Neutrophil (primary cell): ENCODE data around the gene ST3GAL5.
"Not testable (repeated sequence)": the region's sequence is repeated elsewhere in the genome, so short reads cannot be mapped to it uniquely, and the experiment has no call there.

Experiments used
- H3K27ac ChIP-seq: fragments of 200-600 bp; sonication (generic); 2 replicates; pipeline ENCODE4 v1.5.1; 2016; ENCODE audit warnings: mild to moderate bottlenecking, moderate library complexity
- H3K27me3 ChIP-seq: fragments of 200-600 bp; sonication (generic); 2 replicates; pipeline ENCODE4 v1.6.0; 2016; ENCODE audit warnings: mild to moderate bottlenecking
- H3K36me3 ChIP-seq: fragments of 200-600 bp; sonication (generic); 2 replicates; pipeline ENCODE4 v1.5.1; 2017
- H3K4me1 ChIP-seq, 2 experiments: fragments of 200-600 bp in 1 of 2; sonication (generic) in 1 of 2; 1 replicate in 1 of 2; 2 replicates in 1 of 2; pipeline versions ENCODE4 v1.5.1 to v1.6.1; 2013 to 2016; ENCODE audit warnings: low read depth in 1 of 2, low read length in 1 of 2, mild to moderate bottlenecking in 1 of 2, moderate library complexity in 1 of 2; ENCODE audit not compliant: control insufficient read depth in 1 of 2, insufficient read depth in 1 of 2
- H3K4me3 ChIP-seq, 2 experiments: fragments of 200-600 bp in 1 of 2; sonication (generic) in 1 of 2; 1 replicate in 1 of 2; 2 replicates in 1 of 2; pipeline ENCODE4 v1.5.1; 2013 to 2016; ENCODE audit warnings: low read depth in 1 of 2, low read length in 1 of 2, mild to moderate bottlenecking in 1 of 2, moderate library complexity in 1 of 2
- H3K9me3 ChIP-seq: fragments of 200-600 bp; sonication (generic); 2 replicates; pipeline ENCODE4 v1.5.1; 2016
- TF ChIP-seq, protein P1 (sequence below): fragments of 200-600 bp; sonication (generic); IDR thresholded peaks from 2 replicates; pipeline ENCODE4 v1.5.1; 2016; ENCODE audit warnings: antibody characterized with exemption

Gene ST3GAL5

DNA sequence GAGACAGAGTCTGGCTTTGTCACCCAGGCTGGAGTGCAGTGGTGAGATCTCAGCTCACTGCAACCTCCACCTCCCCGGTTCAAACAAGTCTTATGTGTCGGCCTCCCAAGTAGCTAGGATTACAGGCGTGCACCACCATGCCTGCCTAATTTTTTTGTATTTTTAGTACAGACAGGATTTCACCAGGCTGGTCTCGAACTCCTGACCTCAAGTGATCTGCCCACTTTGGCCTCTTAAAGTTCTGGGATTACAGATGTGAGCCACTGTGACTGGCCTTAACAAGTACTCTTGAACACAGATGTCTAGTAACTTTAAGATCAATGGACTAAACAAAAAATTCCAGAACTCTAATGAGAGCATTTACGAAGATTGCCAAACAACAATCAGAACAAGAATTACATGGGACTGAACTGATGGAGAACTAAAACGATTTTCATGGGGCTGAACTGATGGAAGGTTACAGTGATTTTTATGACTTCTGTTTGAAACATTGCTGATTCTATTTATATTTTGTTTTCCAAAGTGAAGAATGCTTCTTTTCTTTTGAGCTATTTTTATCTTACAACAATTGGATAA lies 46.5 kb upstream of the ST3GAL5 start:
- no peak overlapping the region for H3K27ac ChIP-seq

GRCh38 chr2:85933753-85934594 lies 45.2 kb upstream of the ST3GAL5 start:
- H3K4me1 ChIP-seq, result no peaks in the 10 kb centered on the region
- no peaks in the 10 kb centered on the region for H3K9me3 ChIP-seq
- H3K27me3 ChIP-seq, result peaks cover 18% of the 10 kb centered on the region
- H3K4me3 ChIP-seq, result no peak overlapping the region
- H3K27ac ChIP-seq, result no peak overlapping the region
- TF ChIP-seq, protein P1, sequence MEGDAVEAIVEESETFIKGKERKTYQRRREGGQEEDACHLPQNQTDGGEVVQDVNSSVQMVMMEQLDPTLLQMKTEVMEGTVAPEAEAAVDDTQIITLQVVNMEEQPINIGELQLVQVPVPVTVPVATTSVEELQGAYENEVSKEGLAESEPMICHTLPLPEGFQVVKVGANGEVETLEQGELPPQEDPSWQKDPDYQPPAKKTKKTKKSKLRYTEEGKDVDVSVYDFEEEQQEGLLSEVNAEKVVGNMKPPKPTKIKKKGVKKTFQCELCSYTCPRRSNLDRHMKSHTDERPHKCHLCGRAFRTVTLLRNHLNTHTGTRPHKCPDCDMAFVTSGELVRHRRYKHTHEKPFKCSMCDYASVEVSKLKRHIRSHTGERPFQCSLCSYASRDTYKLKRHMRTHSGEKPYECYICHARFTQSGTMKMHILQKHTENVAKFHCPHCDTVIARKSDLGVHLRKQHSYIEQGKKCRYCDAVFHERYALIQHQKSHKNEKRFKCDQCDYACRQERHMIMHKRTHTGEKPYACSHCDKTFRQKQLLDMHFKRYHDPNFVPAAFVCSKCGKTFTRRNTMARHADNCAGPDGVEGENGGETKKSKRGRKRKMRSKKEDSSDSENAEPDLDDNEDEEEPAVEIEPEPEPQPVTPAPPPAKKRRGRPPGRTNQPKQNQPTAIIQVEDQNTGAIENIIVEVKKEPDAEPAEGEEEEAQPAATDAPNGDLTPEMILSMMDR, result no peak
- no peaks in the 10 kb centered on the region for H3K36me3 ChIP-seq

More for the DNA sequence above, 46.5 kb upstream of the ST3GAL5 start:
- H3K9me3 ChIP-seq, result no peaks in the 10 kb centered on the region
- no peaks in the 10 kb centered on the region for H3K4me1 ChIP-seq
- TF ChIP-seq, protein P1, result no peak
- no peaks in the 10 kb centered on the region for H3K36me3 ChIP-seq
- H3K27me3 ChIP-seq, result peaks cover 24% of the 10 kb centered on the region
- no peak overlapping the region for H3K4me3 ChIP-seq

- H3K36me3 ChIP-seq, H3K27ac ChIP-seq, H3K4me1 ChIP-seq, H3K4me3 ChIP-seq, H3K9me3 ChIP-seq: not testable (repeated sequence)
- H3K27me3 ChIP-seq, result peaks cover 15% of the 10 kb centered on the region
These were observed 42.4 kb upstream of the ST3GAL5 start for GRCh38 chr2:85931151-85931550.

- no peak overlapping the region for H3K4me3 ChIP-seq
- H3K4me1 ChIP-seq, result no peaks in the 10 kb centered on the region
- no peaks in the 10 kb centered on the region for H3K36me3 ChIP-seq
- H3K27ac ChIP-seq, result no peak overlapping the region
- TF ChIP-seq, protein P1, result no peak
- no peaks in the 10 kb centered on the region for H3K9me3 ChIP-seq
- H3K27me3 ChIP-seq, result peaks cover 15% of the 10 kb centered on the region
These were observed 41.6 kb upstream of the ST3GAL5 start for GRCh38 chr2:85930129-85931124.

- Histone ChIP-seq H3K27me3 (peaks cover 15% of the 10 kb centered on the region), H3K4me1 (no peaks in the 10 kb centered on the region), H3K9me3 (no peaks in the 10 kb centered on the region), H3K36me3 (no peaks in the 10 kb centered on the region), H3K4me3 (no peak overlapping the region), H3K27ac (no peak overlapping the region)
- TF ChIP-seq, protein P1, result no peak
These were observed 40.6 kb upstream of the ST3GAL5 start for GRCh38 chr2:85929096-85930050.
